GM23248 (cell line): ENCODE results near the gene CST5.

Experiments used
- EZH2 ChIP-seq: fragments of 200-600 bp; sonication (generic); IDR thresholded peaks from 2 replicates; pipeline ENCODE4 v1.6.1; 2018; ENCODE audit warnings: antibody characterized with exemption, mild to moderate bottlenecking; ENCODE audit not compliant: insufficient read depth, poor library complexity, severe bottlenecking
- EZH2phosphoT487 ChIP-seq: fragments of 200-600 bp; sonication (generic); IDR thresholded peaks from 2 replicates; pipeline ENCODE4 v1.6.1; 2018; ENCODE audit warnings: antibody characterized with exemption, moderate library complexity, mild to moderate bottlenecking, low read depth; ENCODE audit not compliant: insufficient read depth

- TF ChIP-seq EZH2 (no peak), EZH2phosphoT487 (no peak)
Observed at GRCh38 chr20:23924751-23925150, 45.2 kb upstream of the CST5 start.
